Measurements from ENCODE around the gene NTNG1.

NTNG1 gene

DNA sequence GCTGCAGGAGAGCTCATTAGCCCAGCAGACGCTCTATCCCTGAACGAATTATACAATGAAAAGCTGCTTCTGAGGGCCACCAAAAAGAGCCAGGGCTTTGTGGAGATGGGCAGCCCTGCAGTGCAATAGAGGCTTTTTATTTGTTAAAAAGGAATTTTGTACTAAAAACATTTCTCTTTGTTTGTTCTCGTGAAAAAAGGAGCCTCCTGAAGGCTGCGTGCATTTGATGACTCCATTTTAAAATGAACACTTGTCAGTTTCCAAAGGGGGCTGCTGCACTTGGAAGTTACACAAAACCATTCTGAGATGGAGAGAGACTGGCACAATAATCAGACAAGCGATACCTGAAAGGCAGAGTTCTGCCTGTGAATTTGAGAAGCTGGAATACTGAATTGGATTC, 202.8 kb downstream of the NTNG1 start:
- Histone ChIP-seq H3K4me3 (ENCODE audit: low read length) (no peak overlapping the region), H3K36me3 (ENCODE audit: insufficient read depth, low read length) (no peaks in the 10 kb centered on the region), H3K4me1 (ENCODE audit: insufficient read depth, low read length) (peaks cover 20% of the 10 kb centered on the region), H3K9me3 (ENCODE audit: low read length) (no peaks in the 10 kb centered on the region), H2AFZ (ENCODE audit: low read depth, low read length) (peak overlapping the region; percentile 84), H3K27me3 (ENCODE audit: insufficient read depth, low read length) (no peaks in the 10 kb centered on the region)

DNA sequence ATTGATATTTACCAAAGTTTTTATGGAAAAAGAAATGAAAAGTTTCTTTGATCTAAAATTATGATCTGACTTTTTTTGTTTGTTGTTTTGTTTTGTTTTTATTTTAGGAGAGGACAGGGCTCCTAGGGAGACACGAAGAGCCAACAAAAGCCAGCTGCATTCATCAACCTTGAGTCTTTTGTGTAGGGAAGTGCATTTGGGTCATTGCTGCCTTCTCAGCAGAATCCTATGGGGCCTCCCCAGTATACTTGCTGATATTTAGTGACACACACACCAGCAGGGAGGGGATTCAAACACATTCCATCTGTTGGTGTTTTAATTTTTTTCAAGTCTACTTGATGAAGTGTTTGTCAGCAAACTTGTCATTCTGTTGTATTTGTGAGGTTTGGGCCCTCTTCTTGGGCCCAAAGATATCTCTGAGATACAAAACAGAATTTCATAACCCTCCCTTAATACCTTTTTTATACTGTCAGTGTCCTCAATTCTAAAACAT, 203.5 kb downstream of the NTNG1 start:
- Histone ChIP-seq H3K36me3 (ENCODE audit: insufficient read depth, low read length) (no peaks in the 10 kb centered on the region), H3K4me1 (ENCODE audit: insufficient read depth, low read length) (peaks cover 20% of the 10 kb centered on the region), H3K9me3 (ENCODE audit: low read length) (no peaks in the 10 kb centered on the region), H3K27me3 (ENCODE audit: insufficient read depth, low read length) (no peaks in the 10 kb centered on the region), H2AFZ (ENCODE audit: low read depth, low read length) (peak overlapping the region; percentile 84), H3K4me3 (ENCODE audit: low read length) (no peak overlapping the region)

GRCh38 chr1:107344836-107345235, 204.0 kb downstream of the NTNG1 start:
- H3K9me3 ChIP-seq (ENCODE audit: low read length), result no peaks in the 10 kb centered on the region
- H3K4me1 ChIP-seq (ENCODE audit: insufficient read depth, low read length), result peaks cover 20% of the 10 kb centered on the region
- H3K27me3 ChIP-seq (ENCODE audit: insufficient read depth, low read length), result no peaks in the 10 kb centered on the region
- no peak overlapping the region for H3K4me3 ChIP-seq (ENCODE audit: low read length)
- H2AFZ ChIP-seq (ENCODE audit: low read depth, low read length), result no peak overlapping the region
- no peaks in the 10 kb centered on the region for H3K36me3 ChIP-seq (ENCODE audit: insufficient read depth, low read length)

DNA sequence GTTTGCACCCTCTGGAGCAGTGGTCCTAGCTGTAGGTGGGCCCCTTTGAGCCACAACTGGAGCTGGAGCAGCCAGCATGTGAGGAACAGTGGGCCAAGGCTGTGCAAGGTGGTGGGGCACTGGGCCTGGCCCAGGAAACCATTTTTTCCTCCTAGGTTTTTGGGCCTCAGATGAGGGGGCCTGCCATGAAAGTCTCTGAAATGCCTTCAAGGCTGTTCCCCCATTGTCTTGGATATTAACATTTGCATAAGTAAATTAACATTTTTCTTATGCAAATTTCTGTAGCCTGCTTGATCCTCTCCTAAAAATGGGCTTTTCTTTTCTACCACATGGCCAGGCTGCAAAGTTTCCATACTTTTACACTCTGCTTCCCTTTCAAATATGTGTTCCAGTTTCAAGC, 212.0 kb downstream of the NTNG1 start:
- Histone ChIP-seq H2AFZ (ENCODE audit: low read depth, low read length) (no peak overlapping the region), H3K4me1 (ENCODE audit: insufficient read depth, low read length) (no peaks in the 10 kb centered on the region), H3K36me3 (ENCODE audit: insufficient read depth, low read length) (no peaks in the 10 kb centered on the region), H3K27me3 (ENCODE audit: insufficient read depth, low read length) (no peaks in the 10 kb centered on the region), H3K9me3 (ENCODE audit: low read length) (peaks cover 3% of the 10 kb centered on the region), H3K4me3 (ENCODE audit: low read length) (no peak overlapping the region)

DNA sequence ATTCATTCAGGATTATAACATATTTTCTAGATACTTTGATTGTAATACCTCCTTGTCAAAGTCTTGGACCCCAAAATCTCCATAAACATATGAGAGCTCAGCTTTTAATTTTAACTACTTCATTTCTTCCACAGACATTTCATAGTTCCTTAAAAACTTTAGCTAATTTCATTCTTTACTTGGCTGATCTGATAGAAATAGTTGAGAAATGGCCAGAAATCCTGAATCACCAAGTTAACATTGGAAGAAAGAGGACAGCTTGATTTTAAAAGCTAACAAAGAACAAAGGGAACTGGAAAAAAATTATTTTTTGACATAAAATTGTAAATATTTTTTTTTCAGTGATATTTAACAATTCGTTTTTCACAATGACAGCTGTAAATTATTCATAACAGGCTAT, 216.5 kb downstream of the NTNG1 start:
- Histone ChIP-seq H2AFZ (ENCODE audit: low read depth, low read length) (no peak overlapping the region), H3K4me3 (ENCODE audit: low read length) (no peak overlapping the region), H3K36me3 (ENCODE audit: insufficient read depth, low read length) (no peaks in the 10 kb centered on the region), H3K27me3 (ENCODE audit: insufficient read depth, low read length) (no peaks in the 10 kb centered on the region), H3K9me3 (ENCODE audit: low read length) (no peaks in the 10 kb centered on the region), H3K4me1 (ENCODE audit: insufficient read depth, low read length) (peaks cover 3% of the 10 kb centered on the region)

- H3K27me3 ChIP-seq (ENCODE audit: insufficient read depth, low read length), result no peaks in the 10 kb centered on the region
- no peak overlapping the region for H3K4me3 ChIP-seq (ENCODE audit: low read length)
- no peaks in the 10 kb centered on the region for H3K36me3 ChIP-seq (ENCODE audit: insufficient read depth, low read length)
- H3K9me3 ChIP-seq (ENCODE audit: low read length), result no peaks in the 10 kb centered on the region
- H3K4me1 ChIP-seq (ENCODE audit: insufficient read depth, low read length), result peaks cover 3% of the 10 kb centered on the region
- H2AFZ ChIP-seq (ENCODE audit: low read depth, low read length), result no peak overlapping the region
Observed at GRCh38 chr1:107358619-107359327, 217.9 kb downstream of the NTNG1 start.

DNA sequence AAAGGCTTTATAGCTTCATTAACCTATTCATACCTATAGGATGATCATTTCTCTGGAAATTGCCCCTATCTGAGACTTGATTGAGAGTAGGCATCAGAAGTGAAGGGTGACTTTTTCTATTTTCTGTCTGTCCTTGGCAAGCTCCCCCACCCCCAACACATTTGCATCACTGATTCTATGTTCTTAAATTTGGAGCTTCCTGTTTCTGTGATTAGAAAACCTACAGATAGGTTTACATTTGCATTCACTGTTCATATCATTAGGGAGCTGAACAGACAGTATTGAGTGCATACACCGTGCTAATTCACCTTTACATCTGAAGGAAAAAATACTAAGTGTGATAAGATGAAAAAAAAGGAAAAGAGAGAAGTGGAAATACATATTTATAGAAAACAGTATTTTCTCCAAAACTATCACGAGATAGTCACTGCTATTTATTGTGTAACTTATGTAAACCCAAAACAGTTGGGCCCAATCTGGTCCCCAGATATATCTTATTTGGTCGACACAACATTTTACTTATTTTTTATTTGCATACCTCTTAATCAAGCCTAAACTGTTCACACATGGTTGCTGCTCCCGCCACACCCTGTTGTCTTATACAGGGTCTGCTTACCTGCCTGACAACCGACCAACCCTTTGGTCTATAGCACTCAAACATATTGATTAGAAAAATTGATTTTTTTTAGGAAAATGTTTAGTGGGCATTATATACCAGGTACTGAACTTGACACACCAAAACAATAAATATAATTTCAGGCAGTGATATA, 218.8 kb downstream of the NTNG1 start:
- no peak overlapping the region for H3K4me3 ChIP-seq (ENCODE audit: low read length)
- H3K9me3 ChIP-seq (ENCODE audit: low read length), result no peaks in the 10 kb centered on the region
- H3K27me3 ChIP-seq (ENCODE audit: insufficient read depth, low read length), result no peaks in the 10 kb centered on the region
- no peak overlapping the region for H2AFZ ChIP-seq (ENCODE audit: low read depth, low read length)
- H3K4me1 ChIP-seq (ENCODE audit: insufficient read depth, low read length), result peaks cover 3% of the 10 kb centered on the region
- H3K36me3 ChIP-seq (ENCODE audit: insufficient read depth, low read length), result no peaks in the 10 kb centered on the region

- peaks cover 3% of the 10 kb centered on the region for H3K4me1 ChIP-seq (ENCODE audit: insufficient read depth, low read length)
- H3K9me3 ChIP-seq (ENCODE audit: low read length), result no peaks in the 10 kb centered on the region
- no peak overlapping the region for H3K4me3 ChIP-seq (ENCODE audit: low read length)
- no peaks in the 10 kb centered on the region for H3K36me3 ChIP-seq (ENCODE audit: insufficient read depth, low read length)
- H2AFZ ChIP-seq (ENCODE audit: low read depth, low read length), result no peak overlapping the region
- no peaks in the 10 kb centered on the region for H3K27me3 ChIP-seq (ENCODE audit: insufficient read depth, low read length)
Observed at GRCh38 chr1:107362468-107363140, 221.8 kb downstream of the NTNG1 start.

DNA sequence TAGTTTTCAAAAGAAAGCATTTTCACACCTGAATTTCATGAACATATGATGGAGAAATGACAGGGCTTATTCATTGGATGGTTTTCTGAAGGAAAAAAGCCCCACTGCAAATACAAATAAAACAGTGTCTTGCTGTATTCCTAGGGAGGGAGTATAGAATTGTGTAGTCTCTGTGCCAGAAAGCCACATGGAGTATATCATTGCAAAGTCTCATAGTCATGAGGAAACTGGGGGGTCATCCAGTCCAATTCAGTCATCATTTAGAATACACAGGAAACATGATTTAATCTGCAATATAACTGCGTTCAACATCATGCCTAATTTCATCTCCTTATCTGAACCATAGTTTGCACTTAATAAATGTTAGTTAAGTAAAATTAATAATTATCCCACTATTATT, 222.3 kb downstream of the NTNG1 start:
- no peak overlapping the region for H2AFZ ChIP-seq (ENCODE audit: low read depth, low read length)
- H3K27me3 ChIP-seq (ENCODE audit: insufficient read depth, low read length), result no peaks in the 10 kb centered on the region
- H3K36me3 ChIP-seq (ENCODE audit: insufficient read depth, low read length), result no peaks in the 10 kb centered on the region
- no peak overlapping the region for H3K4me3 ChIP-seq (ENCODE audit: low read length)
- H3K4me1 ChIP-seq (ENCODE audit: insufficient read depth, low read length), result peaks cover 3% of the 10 kb centered on the region
- H3K9me3 ChIP-seq (ENCODE audit: low read length), result no peaks in the 10 kb centered on the region

- Histone ChIP-seq H3K4me1 (ENCODE audit: insufficient read depth, low read length) (no peaks in the 10 kb centered on the region), H2AFZ (ENCODE audit: low read depth, low read length) (no peak overlapping the region), H3K9me3 (ENCODE audit: low read length) (no peaks in the 10 kb centered on the region), H3K27me3 (ENCODE audit: insufficient read depth, low read length) (no peaks in the 10 kb centered on the region), H3K36me3 (ENCODE audit: insufficient read depth, low read length) (no peaks in the 10 kb centered on the region), H3K4me3 (ENCODE audit: low read length) (no peak overlapping the region)
Observed at GRCh38 chr1:107365527-107366240, 224.8 kb downstream of the NTNG1 start.

- no peak overlapping the region for H2AFZ ChIP-seq (ENCODE audit: low read depth, low read length)
- H3K36me3 ChIP-seq (ENCODE audit: insufficient read depth, low read length), result no peaks in the 10 kb centered on the region
- H3K4me1 ChIP-seq (ENCODE audit: insufficient read depth, low read length), result peaks cover 17% of the 10 kb centered on the region
- H3K27me3 ChIP-seq (ENCODE audit: insufficient read depth, low read length), result no peaks in the 10 kb centered on the region
- H3K9me3 ChIP-seq (ENCODE audit: low read length), result no peaks in the 10 kb centered on the region
- H3K4me3 ChIP-seq (ENCODE audit: low read length), result no peak overlapping the region
Observed at GRCh38 chr1:107378426-107378825, 237.6 kb downstream of the NTNG1 start.

GRCh38 chr1:107378866-107379265, 238.0 kb downstream of the NTNG1 start:
- Histone ChIP-seq H3K4me1 (ENCODE audit: insufficient read depth, low read length) (peaks cover 17% of the 10 kb centered on the region), H3K9me3 (ENCODE audit: low read length) (no peaks in the 10 kb centered on the region), H3K36me3 (ENCODE audit: insufficient read depth, low read length) (no peaks in the 10 kb centered on the region), H3K4me3 (ENCODE audit: low read length) (no peak overlapping the region), H2AFZ (ENCODE audit: low read depth, low read length) (no peak overlapping the region), H3K27me3 (ENCODE audit: insufficient read depth, low read length) (no peaks in the 10 kb centered on the region)

- Histone ChIP-seq H3K9me3 (ENCODE audit: low read length) (no peaks in the 10 kb centered on the region), H3K4me1 (ENCODE audit: insufficient read depth, low read length) (peaks cover 23% of the 10 kb centered on the region), H2AFZ (ENCODE audit: low read depth, low read length) (no peak overlapping the region), H3K36me3 (ENCODE audit: insufficient read depth, low read length) (no peaks in the 10 kb centered on the region), H3K27me3 (ENCODE audit: insufficient read depth, low read length) (no peaks in the 10 kb centered on the region), H3K4me3 (ENCODE audit: low read length) (no peak overlapping the region)
Observed at GRCh38 chr1:107379826-107380225, 239.0 kb downstream of the NTNG1 start.
